SK-N-MC (cell line): ENCODE data around the gene SCMH1.

ENCODE experiments used
- EZH2 ChIP-seq: fragments of 200-600 bp; sonication (generic); IDR thresholded peaks from one replicate; pipeline ENCODE4 v1.6.1; 2017; ENCODE audit warnings: antibody characterized with exemption
- POLR2AphosphoS5 ChIP-seq: IDR thresholded peaks from 2 replicates; pipeline ENCODE4 v1.6.1; 2012; ENCODE audit warnings: mild to moderate bottlenecking, low read depth, low read length, borderline replicate concordance

DNA sequence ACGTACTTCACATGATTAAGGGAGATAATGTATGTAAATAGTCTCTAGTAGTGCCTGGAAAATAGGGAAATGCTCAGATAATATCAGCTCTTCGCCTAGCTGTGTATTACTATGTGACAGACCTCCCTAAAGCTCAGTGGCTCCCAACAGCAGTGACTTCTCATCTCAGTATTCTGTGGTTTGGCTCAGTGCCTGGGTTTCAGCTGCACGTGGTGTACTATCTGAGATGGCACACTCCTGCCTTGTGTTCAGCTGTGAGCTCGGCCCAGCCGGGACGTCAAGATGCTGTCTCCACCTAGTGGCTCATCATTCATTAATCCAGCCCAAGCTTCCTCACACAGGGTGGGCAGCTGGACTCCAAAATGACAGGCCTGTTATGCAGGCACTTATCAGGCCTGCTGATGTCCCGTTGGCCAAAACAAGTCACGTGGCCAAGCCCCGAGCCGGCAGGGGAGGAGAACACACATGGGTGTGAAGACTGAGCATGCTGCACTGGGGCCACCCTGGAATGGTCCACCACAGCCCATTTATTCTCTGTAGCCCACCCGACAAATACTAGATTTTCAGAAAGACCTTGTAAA lies 238.4 kb downstream of the SCMH1 start:
- no peak for TF ChIP-seq EZH2
- TF ChIP-seq POLR2AphosphoS5 = 0 out of 2 replicates have a peak, but pooled peaks have one; percentile 28
